IMR-90 (cell line): ENCODE measurements around the gene SECTM1.

Source experiments
- BHLHE40 ChIP-seq: fragments of 150-350 bp; IDR thresholded peaks from 2 replicates; pipeline ENCODE4 v1.6.1; 2016; ENCODE audit warnings: mild to moderate bottlenecking, low read depth, low read length
- CEBPB ChIP-seq: IDR thresholded peaks from 2 replicates; pipeline ENCODE4 v1.6.1; 2012; ENCODE audit warnings: low read depth, low read length, improper control_type of control experiment
- CHD1 ChIP-seq: IDR thresholded peaks from 2 replicates; pipeline ENCODE4 v1.6.1; 2012; ENCODE audit warnings: low read depth, low read length, improper control_type of control experiment
- CTCF ChIP-seq: conservative IDR thresholded peaks from 2 replicates; pipeline ENCODE4 v1.5.1; 2012; ENCODE audit warnings: mild to moderate bottlenecking, low read depth, low read length, improper control_type of control experiment
- ELK1 ChIP-seq: fragments of 150-350 bp; IDR thresholded peaks from 2 replicates; pipeline ENCODE4 v1.6.1; 2016; ENCODE audit warnings: low read depth, mild to moderate bottlenecking, low read length, moderate library complexity, borderline replicate concordance
- FOS ChIP-seq: fragments of 150-350 bp; IDR thresholded peaks from 2 replicates; pipeline ENCODE4 v1.6.1; 2016; ENCODE audit warnings: low read depth, low read length
- MAFK ChIP-seq: IDR thresholded peaks from 2 replicates; pipeline ENCODE4 v1.6.1; 2012; ENCODE audit warnings: low read depth, low read length, improper control_type of control experiment
- MAZ ChIP-seq: IDR thresholded peaks from 2 replicates; pipeline ENCODE4 v1.6.1; 2012; ENCODE audit warnings: low read depth, mild to moderate bottlenecking, low read length, improper control_type of control experiment, moderate library complexity, borderline replicate concordance
- POLR2A ChIP-seq: IDR thresholded peaks from 2 replicates; pipeline ENCODE4 v1.6.1; 2012; ENCODE audit warnings: mild to moderate bottlenecking, low read depth, low read length
- RAD21 ChIP-seq: IDR thresholded peaks from 2 replicates; pipeline ENCODE4 v1.6.1; 2012; ENCODE audit warnings: low read length, improper control_type of control experiment
- RFX5 ChIP-seq: IDR thresholded peaks from 2 replicates; pipeline ENCODE4 v1.8.0; 2012; ENCODE audit warnings: low read depth, mild to moderate bottlenecking, low read length, moderate library complexity
- SMC3 ChIP-seq: fragments of 150-350 bp; IDR thresholded peaks from 2 replicates; pipeline ENCODE4 v1.6.1; 2016; ENCODE audit warnings: low read depth, mild to moderate bottlenecking, antibody characterized with exemption, low read length, moderate library complexity
- USF2 ChIP-seq: fragments of 150-350 bp; IDR thresholded peaks from 2 replicates; pipeline ENCODE4 v1.6.1; 2017; ENCODE audit warnings: mild to moderate bottlenecking, antibody characterized with exemption, low read length, low read depth

- TF ChIP-seq CTCF (no peak), CEBPB (no peak), POLR2A (no peak), ELK1 (no peak), MAFK (no peak), SMC3 (no peak), CHD1 (no peak), BHLHE40 (no peak), MAZ (no peak), FOS (no peak), RFX5 (no peak), RAD21 (no peak), USF2 (no peak)
These were observed 10.0 kb upstream of the SECTM1 start for GRCh38 chr17:82343560-82343959.
